GM12892 (cell line): ENCODE data around the gene KRT20.

ENCODE experiments used
- POLR2A ChIP-seq: IDR thresholded peaks from 2 replicates; pipeline ENCODE4 v1.6.1; 2011; ENCODE audit warnings: low read depth, low read length, control low read depth
- POLR2AphosphoS5 ChIP-seq: IDR thresholded peaks from 2 replicates; pipeline ENCODE4 v1.6.1; 2011; ENCODE audit warnings: low read depth, low read length, control low read depth
- TAF1 ChIP-seq: IDR thresholded peaks from 2 replicates; pipeline ENCODE4 v1.6.1; 2011; ENCODE audit warnings: low read depth, mild to moderate bottlenecking, control low read depth, low read length, borderline replicate concordance

DNA sequence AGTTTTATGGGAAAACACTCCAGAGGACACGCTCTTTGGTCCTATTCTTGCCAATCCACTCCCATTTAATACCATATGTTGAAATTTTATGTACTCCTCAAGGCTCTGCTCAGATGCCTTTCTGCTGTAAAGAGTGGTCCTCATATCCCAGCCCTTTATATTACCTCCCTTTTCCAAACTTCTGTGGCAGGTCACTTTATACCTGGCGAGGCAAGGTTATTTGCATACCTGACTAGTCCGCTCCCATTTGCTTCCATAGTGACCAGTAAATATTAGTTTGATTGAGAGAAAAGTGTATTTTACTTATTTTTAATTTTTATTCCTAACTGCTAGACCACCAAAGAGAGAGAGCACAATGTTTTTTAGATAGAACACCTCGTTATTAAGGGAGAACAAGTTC, 35.3 kb downstream of the KRT20 start:
- no peak for TF ChIP-seq POLR2A
- no peak for TF ChIP-seq POLR2AphosphoS5
- no peak for TF ChIP-seq TAF1
